HEK293 (cell line): Measurements from ENCODE around the gene HEG1.

ENCODE experiments used
- ZNF433 ChIP-seq: fragments of 450-650 bp; formaldehyde crosslinking; IDR thresholded peaks from 2 replicates; pipeline ENCODE4 v1.5.1; 2016; ENCODE audit warnings: missing biosample characterization, missing genetic modification characterization, low read depth
- ZNF843 ChIP-seq: fragments of 450-650 bp; formaldehyde crosslinking; IDR thresholded peaks from 2 replicates; pipeline ENCODE4 v1.5.1; 2016; ENCODE audit warnings: missing biosample characterization, missing genetic modification characterization
- TF ChIP-seq, protein P1 (sequence below): fragments of 450-650 bp; formaldehyde crosslinking; IDR thresholded peaks from 2 replicates; pipeline ENCODE4 v1.5.1; 2016; ENCODE audit warnings: missing biosample characterization, missing genetic modification characterization

GRCh38 chr3:125067225-125067624, 11.4 kb upstream of the HEG1 start:
- TF ChIP-seq, protein P1, sequence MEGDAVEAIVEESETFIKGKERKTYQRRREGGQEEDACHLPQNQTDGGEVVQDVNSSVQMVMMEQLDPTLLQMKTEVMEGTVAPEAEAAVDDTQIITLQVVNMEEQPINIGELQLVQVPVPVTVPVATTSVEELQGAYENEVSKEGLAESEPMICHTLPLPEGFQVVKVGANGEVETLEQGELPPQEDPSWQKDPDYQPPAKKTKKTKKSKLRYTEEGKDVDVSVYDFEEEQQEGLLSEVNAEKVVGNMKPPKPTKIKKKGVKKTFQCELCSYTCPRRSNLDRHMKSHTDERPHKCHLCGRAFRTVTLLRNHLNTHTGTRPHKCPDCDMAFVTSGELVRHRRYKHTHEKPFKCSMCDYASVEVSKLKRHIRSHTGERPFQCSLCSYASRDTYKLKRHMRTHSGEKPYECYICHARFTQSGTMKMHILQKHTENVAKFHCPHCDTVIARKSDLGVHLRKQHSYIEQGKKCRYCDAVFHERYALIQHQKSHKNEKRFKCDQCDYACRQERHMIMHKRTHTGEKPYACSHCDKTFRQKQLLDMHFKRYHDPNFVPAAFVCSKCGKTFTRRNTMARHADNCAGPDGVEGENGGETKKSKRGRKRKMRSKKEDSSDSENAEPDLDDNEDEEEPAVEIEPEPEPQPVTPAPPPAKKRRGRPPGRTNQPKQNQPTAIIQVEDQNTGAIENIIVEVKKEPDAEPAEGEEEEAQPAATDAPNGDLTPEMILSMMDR (tag by site-specific recombination): no peak
- TF ChIP-seq ZNF843 (no peak), ZNF433 (tag by site-specific recombination) (no peak)
